Measurements from ENCODE around the gene TOMM5. TPM values are rescaled to one million over a fixed set of nuclear protein-coding genes. Genes with fewer than 3 reads are reported as not detected.

Gene TOMM5
- total RNA-seq (2014; rRNA removed) (220 and 252 TPM in 2 replicates), Bru-seq, nascent RNA (percentile 94 among the genes with signal in this experiment), BruChase-seq, experiment 1, labeled RNA remaining after a 6-hour chase (percentile 98 among the genes with signal in this experiment), BruChase-seq, experiment 2, labeled RNA remaining after a 2-hour chase (percentile 90 among the genes with signal in this experiment)
- long read RNA-seq, transcript TOMM5-201 (2 exons, 751 nt) = major isoform, 50 of 53 reads
- long read RNA-seq, partial matches to known transcripts = 0 of 53 reads
- long read RNA-seq, other reads (novel, unspliced or antisense) = 0 of 53 reads

DNA sequence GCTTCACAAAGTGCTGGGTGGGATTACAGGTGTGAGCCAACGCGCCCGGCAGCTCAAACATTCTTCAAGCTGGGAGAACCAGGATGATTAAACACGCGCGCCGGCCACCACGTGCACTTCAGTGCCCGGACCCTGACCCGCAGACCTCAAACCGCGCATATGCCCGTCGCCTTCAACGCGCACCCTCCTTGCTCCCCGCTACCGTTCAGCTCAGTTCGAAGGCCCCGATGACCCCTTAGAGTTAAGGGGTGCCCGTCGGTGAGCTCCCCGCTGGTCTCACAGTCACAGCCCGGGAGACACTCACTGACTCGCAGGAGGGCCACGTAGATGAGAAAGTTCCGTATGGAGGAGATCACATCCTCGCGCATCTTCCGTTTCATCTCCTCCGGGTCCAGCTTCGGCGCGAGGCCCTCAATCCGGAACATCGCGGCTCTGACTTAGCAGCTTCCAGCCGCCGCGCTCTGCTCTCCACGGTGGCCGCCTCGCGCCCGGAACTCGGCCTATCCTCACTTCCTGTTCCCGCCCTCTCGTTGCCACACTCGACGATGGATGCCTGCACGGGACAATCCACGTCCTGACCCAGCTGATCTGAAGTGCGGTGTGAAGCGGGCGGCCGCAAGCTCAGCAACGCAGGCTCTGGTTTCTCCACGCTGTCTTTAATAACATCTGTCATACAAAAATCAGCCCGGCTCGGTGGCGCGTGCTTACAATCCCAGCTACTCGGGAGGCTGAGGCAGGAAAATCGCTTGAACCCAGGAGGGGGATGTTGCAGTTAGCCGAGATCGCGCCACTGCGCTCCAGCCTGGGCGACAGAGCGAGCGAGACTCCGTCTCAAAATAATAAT is at the start of gene TOMM5:
Gene TOMM5 (minus strand): TSS at position 490 of the 844 bp plus-strand sequence. CDS start 65 bp downstream, at position 425.
- Histone ChIP-seq H2AFZ (ENCODE audit: low read length) (peak within 1 kb of the TSS; percentile 74), H3K79me2 (ENCODE audit: low read length) (peaks cover 53% of the 10 kb centered on the region), H3K36me3 (ENCODE audit: low read depth, low read length) (peaks cover 18% of the 10 kb centered on the region), H3K4me3 (ENCODE audit: low read length) (peak within 1 kb of the TSS; percentile 100), H3K4me2 (ENCODE audit: low read length) (peak within 1 kb of the TSS; percentile 91), H3K4me1 (ENCODE audit: insufficient read depth, low read length) (peaks cover 19% of the 10 kb centered on the region), H3K27me3 (ENCODE audit: low read length) (no peaks in the 10 kb centered on the region), H3K9ac (ENCODE audit: low read length) (peak within 1 kb of the TSS; percentile 100), H3K9me3 (ENCODE audit: low read length) (no peaks in the 10 kb centered on the region), H3K27ac (ENCODE audit: low read length) (peak within 1 kb of the TSS; percentile 73), H3K9me2 (replicated peaks; ENCODE audit: low read length) (no peaks in the 10 kb centered on the region), H4K20me1 (ENCODE audit: low read length) (peaks cover 28% of the 10 kb centered on the region), H3F3A (ENCODE audit: low read length, unreplicated experiment) (no peaks in the 10 kb centered on the region)
- POLR2A ChIA-PET (ENCODE audit: unreplicated experiment) = interaction anchor here (0.6 kb wide), 2 partner anchors 193 to 209 kb away, joined by 3 to 4 read pairs; no protein-coding TSS in a partner anchor
- BruUV-seq (replicated peaks) = TSS peak; percentile 73
- ATAC-seq (peak; percentile 87), DNase-seq (peak; percentile 82)
- intact Hi-C loops (cut with micrococcal nuclease) = no loop called here
- TF ChIP-seq, protein P1, sequence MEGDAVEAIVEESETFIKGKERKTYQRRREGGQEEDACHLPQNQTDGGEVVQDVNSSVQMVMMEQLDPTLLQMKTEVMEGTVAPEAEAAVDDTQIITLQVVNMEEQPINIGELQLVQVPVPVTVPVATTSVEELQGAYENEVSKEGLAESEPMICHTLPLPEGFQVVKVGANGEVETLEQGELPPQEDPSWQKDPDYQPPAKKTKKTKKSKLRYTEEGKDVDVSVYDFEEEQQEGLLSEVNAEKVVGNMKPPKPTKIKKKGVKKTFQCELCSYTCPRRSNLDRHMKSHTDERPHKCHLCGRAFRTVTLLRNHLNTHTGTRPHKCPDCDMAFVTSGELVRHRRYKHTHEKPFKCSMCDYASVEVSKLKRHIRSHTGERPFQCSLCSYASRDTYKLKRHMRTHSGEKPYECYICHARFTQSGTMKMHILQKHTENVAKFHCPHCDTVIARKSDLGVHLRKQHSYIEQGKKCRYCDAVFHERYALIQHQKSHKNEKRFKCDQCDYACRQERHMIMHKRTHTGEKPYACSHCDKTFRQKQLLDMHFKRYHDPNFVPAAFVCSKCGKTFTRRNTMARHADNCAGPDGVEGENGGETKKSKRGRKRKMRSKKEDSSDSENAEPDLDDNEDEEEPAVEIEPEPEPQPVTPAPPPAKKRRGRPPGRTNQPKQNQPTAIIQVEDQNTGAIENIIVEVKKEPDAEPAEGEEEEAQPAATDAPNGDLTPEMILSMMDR (conservative IDR thresholded peaks at IDR 0.05; ENCODE audit: low read depth, low read length) = no peak
- CTCF ChIA-PET = interaction anchor here (0.6 kb wide), 1 partner anchor 140 kb away, joined by 3 read pairs; no protein-coding TSS in a partner anchor

DNA sequence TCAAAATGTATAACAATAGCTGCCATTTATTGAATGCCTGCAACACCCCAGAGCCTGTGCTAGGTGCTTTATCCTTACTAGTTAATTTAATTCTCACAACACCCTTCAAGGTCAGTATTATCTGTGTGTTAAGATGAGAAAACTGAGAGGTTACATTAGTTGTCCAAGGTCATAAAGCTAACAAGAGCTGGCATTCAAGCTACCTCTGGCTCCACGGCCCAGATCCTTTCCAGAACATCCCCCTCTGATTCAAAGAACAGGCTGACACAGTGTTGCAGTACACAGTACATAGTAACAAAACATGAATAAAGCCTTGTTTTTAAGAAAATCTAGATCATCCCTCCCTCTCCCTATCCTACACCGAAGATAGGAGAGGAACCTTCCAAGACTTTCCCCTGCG is 48.9 kb upstream of the TOMM5 start:
- no peaks in the 10 kb centered on the region for H3F3A ChIP-seq (ENCODE audit: low read length, unreplicated experiment)
- H4K20me1 ChIP-seq (ENCODE audit: low read length) = no peaks in the 10 kb centered on the region
- H2AFZ ChIP-seq (ENCODE audit: low read length) = no peak overlapping the region
- peaks cover 32% of the 10 kb centered on the region for H3K27me3 ChIP-seq (ENCODE audit: low read length)
- intact Hi-C loops (cut with micrococcal nuclease) = no loop called here
- TF ChIP-seq EZH2 (IDR thresholded peaks at IDR 0.05; ENCODE audit: low read length, unreplicated experiment) = no peak
- no peak for TF ChIP-seq EZH2phosphoT487 (IDR thresholded peaks at IDR 0.05; ENCODE audit: borderline replicate concordance, low read length)
- TF ChIP-seq, protein P1 (conservative IDR thresholded peaks at IDR 0.05; ENCODE audit: low read depth, low read length) = no peak
- H3K4me3 ChIP-seq (ENCODE audit: low read length) = no peak overlapping the region
- ATAC-seq (no peak), DNase-seq (no peak)
- no peak overlapping the region for H3K9ac ChIP-seq (ENCODE audit: low read length)
- CTCF ChIA-PET = no interaction called here
- H3K9me2 ChIP-seq (replicated peaks; ENCODE audit: low read length) = no peaks in the 10 kb centered on the region
- BruUV-seq (replicated peaks) = no TSS peak
- H3K36me3 ChIP-seq (ENCODE audit: low read depth, low read length) = no peaks in the 10 kb centered on the region
- H3K79me2 ChIP-seq (ENCODE audit: low read length) = no peaks in the 10 kb centered on the region
- no peak overlapping the region for H3K27ac ChIP-seq (ENCODE audit: low read length)
- H3K4me2 ChIP-seq (ENCODE audit: low read length) = no peak overlapping the region
- no peaks in the 10 kb centered on the region for H3K9me3 ChIP-seq (ENCODE audit: low read length)
- no peaks in the 10 kb centered on the region for H3K4me1 ChIP-seq (ENCODE audit: insufficient read depth, low read length)
- POLR2A ChIA-PET (ENCODE audit: unreplicated experiment) = no interaction called here

Data from PC-3 (cell line).